K562 (cell line): ENCODE measurements around the gene RPLP2. TPM values are rescaled to one million over a fixed set of nuclear protein-coding genes. Genes with fewer than 3 reads are reported as not detected.

Experiments used
- ADNP ChIP-seq: fragments of 200-800 bp; sonication (Bioruptor generic); IDR thresholded peaks from 2 replicates; pipeline ENCODE4 v1.6.1; 2016; ENCODE audit warnings: missing genetic modification characterization, missing compliant biosample characterization
- BRD9 ChIP-seq: fragments of 450-650 bp; IDR thresholded peaks from 2 replicates; pipeline ENCODE4 v1.6.1; 2018; ENCODE audit warnings: low read depth; ENCODE audit not compliant: partially characterized antibody
- JUND ChIP-seq, 2 experiments: IDR thresholded peaks; 2 replicates in 1 of 2; 3 replicates in 1 of 2; pipeline ENCODE4 v1.6.1; 2011; ENCODE audit warnings: borderline replicate concordance in 2 of 2, low read depth in 2 of 2, low read length in 2 of 2, improper control_type of control experiment in 1 of 2, missing biosample characterization in 1 of 2, missing genetic modification characterization in 1 of 2, missing genetic modification reagents in 1 of 2
- POLR2H ChIP-seq: IDR thresholded peaks from 2 replicates; pipeline ENCODE4 v1.6.1; 2016; ENCODE audit warnings: missing genetic modification characterization, low read depth, mild to moderate bottlenecking, control low read depth, missing compliant biosample characterization, moderate library complexity
- RCOR1 ChIP-seq, 2 experiments: IDR thresholded peaks; 2 replicates each; pipeline ENCODE4 v1.6.1; 2012; ENCODE audit warnings: low read depth in 2 of 2, low read length in 2 of 2, borderline replicate concordance in 1 of 2, improper control_type of control experiment in 1 of 2
- SETDB1 ChIP-seq: IDR thresholded peaks from one replicate; pipeline ENCODE4 v1.6.1; 2012; ENCODE audit warnings: low read length, control low read depth, inconsistent platforms
- SLC30A9 ChIP-seq: fragments of 250-450 bp; sonication (Bioruptor Pico); IDR thresholded peaks from 2 replicates; pipeline ENCODE4 v1.8.0; 2022; ENCODE audit warnings: mild to moderate bottlenecking, moderate library complexity
- TSC22D4 ChIP-seq: fragments of 450-650 bp; IDR thresholded peaks from 2 replicates; pipeline ENCODE4 v1.6.1; 2016; ENCODE audit warnings: missing genetic modification characterization, missing biosample characterization, control low read depth
- U2AF2 ChIP-seq: fragments of 200-400 bp; formaldehyde crosslinking; optimal IDR thresholded peaks from 2 replicates; pipeline ENCODE3; 2017; ENCODE audit warnings: low read depth, mild to moderate bottlenecking, low read length
- ZNF143 ChIP-seq: sonication (generic); formaldehyde crosslinking; IDR thresholded peaks from 2 replicates; pipeline ENCODE4 v1.9.0; 2022; ENCODE audit warnings: mild to moderate bottlenecking, missing genetic modification reagents
- ZNF354B ChIP-seq: fragments of 250-450 bp; sonication (Bioruptor Pico); IDR thresholded peaks from 2 replicates; pipeline ENCODE4 v1.4.0; 2020
- ZNF551 ChIP-seq: fragments of 250-450 bp; sonication (Bioruptor Pico); IDR thresholded peaks from 2 replicates; pipeline ENCODE4 v1.5.0; 2021; ENCODE audit warnings: mild to moderate bottlenecking, moderate library complexity
- ZNF561 ChIP-seq: fragments of 450-650 bp; formaldehyde crosslinking; conservative IDR thresholded peaks from 2 replicates; pipeline ENCODE4 v1.4.0; 2020; ENCODE audit warnings: mild to moderate bottlenecking, moderate library complexity
- ZNF644 ChIP-seq: fragments of 200-800 bp; sonication (Bioruptor generic); IDR thresholded peaks from 2 replicates; pipeline ENCODE4 v1.6.1; 2016; ENCODE audit warnings: low read depth, missing genetic modification characterization, missing compliant biosample characterization
- ZZZ3 ChIP-seq: fragments of 450-650 bp; IDR thresholded peaks from 2 replicates; pipeline ENCODE4 v1.6.1; 2016; ENCODE audit warnings: antibody characterized with exemption, mild to moderate bottlenecking, moderate library complexity
- polyA plus RNA-seq, 8 experiments: library from polyadenylated mRNA; depleted of rRNA in 4 of 8; stranded (reverse) in 5 of 8; unstranded in 3 of 8; fragments of >200 nt; fragmentation: Nextera tagmentation in 2 of 8; fragmentation: Illumina TruSeq in 1 of 8; extraction: Ambion mirVana in 2 of 8; extraction: Trizol in 1 of 8; gene quantifications; 2 replicates each; pipeline versions ENCODE4 v1.2.1 to v1.2.3, GENCODE V29; 2011 to 2014; ENCODE audit warnings: inconsistent platforms in 1 of 8, missing spikeins in 1 of 8
- total RNA-seq, 7 experiments: library from RNA; depleted of rRNA in 6 of 7; stranded (reverse); fragments of >200 nt in 6 of 7; fragmentation: Illumina TruSeq in 2 of 7; extraction: Trizol in 2 of 7; gene quantifications; 2 replicates each; pipeline versions ENCODE4 v1.2.1 to v1.2.3, GENCODE V29; 2011 to 2021; ENCODE audit warnings: low replicate concordance in 1 of 7
- TF ChIP-seq, protein P1 (sequence below): fragments of 450-650 bp; formaldehyde crosslinking; IDR thresholded peaks from 2 replicates; pipeline ENCODE4 v1.4.0; 2020; ENCODE audit warnings: mild to moderate bottlenecking
- TF ChIP-seq, protein P2 (sequence below): sonication (generic); formaldehyde crosslinking; IDR thresholded peaks from 2 replicates; pipeline ENCODE4 v1.8.1; 2023; ENCODE audit warnings: mild to moderate bottlenecking, missing genetic modification reagents
- TF ChIP-seq, protein P3 (sequence below): fragments of 450-650 bp; IDR thresholded peaks from 2 replicates; pipeline ENCODE4 v1.6.1; 2016; ENCODE audit warnings: antibody characterized with exemption
- TF ChIP-seq, protein P4 (sequence below): sonication (generic); IDR thresholded peaks from 2 replicates; pipeline ENCODE4 v1.6.1; 2016

The RPLP2 gene
- total and polyA plus RNA-seq, 9 of the 15 experiments (the other 6 are each of a cell fraction or from before 2014, with no cell fraction given): 528 to 3,807 (median 1,633) TPM

DNA sequence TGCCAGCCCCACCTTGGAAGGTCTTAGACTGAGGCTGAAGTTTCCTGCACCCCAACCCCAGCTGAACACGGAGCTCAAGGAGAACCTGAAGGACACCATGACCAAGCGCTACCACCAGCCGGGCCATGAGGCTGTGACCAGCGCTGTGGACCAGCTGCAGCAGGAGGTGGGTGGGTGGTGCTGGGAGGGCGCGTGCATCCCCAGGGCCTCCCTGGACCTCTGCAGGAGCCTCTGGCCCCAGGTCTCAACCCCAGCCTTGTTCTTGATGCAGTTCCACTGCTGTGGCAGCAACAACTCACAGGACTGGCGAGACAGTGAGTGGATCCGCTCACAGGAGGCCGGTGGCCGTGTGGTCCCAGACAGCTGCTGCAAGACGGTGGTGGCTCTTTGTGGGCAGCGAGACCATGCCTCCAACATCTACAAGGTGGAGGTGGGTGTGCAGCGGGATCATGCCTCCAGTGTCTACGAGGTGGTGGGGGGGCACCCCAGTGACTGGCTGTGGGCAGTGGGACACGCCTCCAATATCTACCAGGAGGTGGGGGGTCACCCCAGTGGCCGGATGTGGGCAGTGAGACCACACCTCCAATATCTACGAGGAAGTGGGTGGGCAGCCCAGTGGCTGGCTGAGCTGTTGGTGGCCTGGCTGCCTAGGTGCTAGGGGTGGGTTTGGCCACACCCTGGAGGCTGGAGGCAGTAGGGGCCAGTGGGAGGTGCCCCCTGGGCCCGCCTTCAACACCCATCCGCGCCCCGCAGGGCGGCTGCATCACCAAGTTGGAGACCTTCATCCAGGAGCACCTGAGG lies 27.6 kb downstream of the RPLP2 start (continued):
- TF ChIP-seq POLR2H (tag): no peak
- no peak for TF ChIP-seq U2AF2
- TF ChIP-seq BRD9: no peak
- no peak for TF ChIP-seq ZNF551 (CRISPR knock-in tag)
- TF ChIP-seq JUND (IDR thresholded peaks at IDR 0.05; ENCODE audit: borderline replicate concordance, low read depth, low read length): no peak
- TF ChIP-seq JUND (tag; IDR thresholded peaks at IDR 0.05; ENCODE audit: borderline replicate concordance, low read depth, low read length): no peak
- TF ChIP-seq, protein P1, sequence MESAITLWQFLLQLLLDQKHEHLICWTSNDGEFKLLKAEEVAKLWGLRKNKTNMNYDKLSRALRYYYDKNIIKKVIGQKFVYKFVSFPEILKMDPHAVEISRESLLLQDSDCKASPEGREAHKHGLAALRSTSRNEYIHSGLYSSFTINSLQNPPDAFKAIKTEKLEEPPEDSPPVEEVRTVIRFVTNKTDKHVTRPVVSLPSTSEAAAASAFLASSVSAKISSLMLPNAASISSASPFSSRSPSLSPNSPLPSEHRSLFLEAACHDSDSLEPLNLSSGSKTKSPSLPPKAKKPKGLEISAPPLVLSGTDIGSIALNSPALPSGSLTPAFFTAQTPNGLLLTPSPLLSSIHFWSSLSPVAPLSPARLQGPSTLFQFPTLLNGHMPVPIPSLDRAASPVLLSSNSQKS (CRISPR knock-in tag): no peak
- no peak for TF ChIP-seq ADNP
- no peak for TF ChIP-seq ZNF644
- TF ChIP-seq ZZZ3: no peak
- TF ChIP-seq, protein P2, sequence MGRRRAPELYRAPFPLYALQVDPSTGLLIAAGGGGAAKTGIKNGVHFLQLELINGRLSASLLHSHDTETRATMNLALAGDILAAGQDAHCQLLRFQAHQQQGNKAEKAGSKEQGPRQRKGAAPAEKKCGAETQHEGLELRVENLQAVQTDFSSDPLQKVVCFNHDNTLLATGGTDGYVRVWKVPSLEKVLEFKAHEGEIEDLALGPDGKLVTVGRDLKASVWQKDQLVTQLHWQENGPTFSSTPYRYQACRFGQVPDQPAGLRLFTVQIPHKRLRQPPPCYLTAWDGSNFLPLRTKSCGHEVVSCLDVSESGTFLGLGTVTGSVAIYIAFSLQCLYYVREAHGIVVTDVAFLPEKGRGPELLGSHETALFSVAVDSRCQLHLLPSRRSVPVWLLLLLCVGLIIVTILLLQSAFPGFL: no peak
- no peak for TF ChIP-seq RCOR1 (IDR thresholded peaks at IDR 0.05; ENCODE audit: borderline replicate concordance in 1 of 2, low read depth in 2 of 2, low read length in 2 of 2)
- TF ChIP-seq TSC22D4 (tag): no peak
- TF ChIP-seq ZNF561 (CRISPR knock-in tag): no peak
- no peak for TF ChIP-seq ZNF143
- TF ChIP-seq, protein P3, sequence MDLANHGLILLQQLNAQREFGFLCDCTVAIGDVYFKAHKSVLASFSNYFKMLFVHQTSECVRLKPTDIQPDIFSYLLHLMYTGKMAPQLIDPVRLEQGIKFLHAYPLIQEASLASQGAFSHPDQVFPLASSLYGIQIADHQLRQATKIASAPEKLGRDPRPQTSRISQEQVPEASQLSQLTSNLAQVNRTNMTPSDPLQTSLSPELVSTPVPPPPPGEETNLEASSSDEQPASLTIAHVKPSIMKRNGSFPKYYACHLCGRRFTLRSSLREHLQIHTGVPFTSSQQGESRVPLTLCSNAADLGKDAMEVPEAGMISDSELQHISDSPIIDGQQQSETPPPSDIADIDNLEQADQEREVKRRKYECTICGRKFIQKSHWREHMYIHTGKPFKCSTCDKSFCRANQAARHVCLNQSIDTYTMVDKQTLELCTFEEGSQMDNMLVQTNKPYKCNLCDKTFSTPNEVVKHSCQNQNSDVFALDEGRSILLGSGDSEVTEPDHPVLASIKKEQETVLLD: no peak
- TF ChIP-seq, protein P4, sequence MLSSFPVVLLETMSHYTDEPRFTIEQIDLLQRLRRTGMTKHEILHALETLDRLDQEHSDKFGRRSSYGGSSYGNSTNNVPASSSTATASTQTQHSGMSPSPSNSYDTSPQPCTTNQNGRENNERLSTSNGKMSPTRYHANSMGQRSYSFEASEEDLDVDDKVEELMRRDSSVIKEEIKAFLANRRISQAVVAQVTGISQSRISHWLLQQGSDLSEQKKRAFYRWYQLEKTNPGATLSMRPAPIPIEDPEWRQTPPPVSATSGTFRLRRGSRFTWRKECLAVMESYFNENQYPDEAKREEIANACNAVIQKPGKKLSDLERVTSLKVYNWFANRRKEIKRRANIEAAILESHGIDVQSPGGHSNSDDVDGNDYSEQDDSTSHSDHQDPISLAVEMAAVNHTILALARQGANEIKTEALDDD: no peak
- no peak for TF ChIP-seq SLC30A9 (CRISPR knock-in tag)
- no peak for TF ChIP-seq ZNF354B (CRISPR knock-in tag)
- TF ChIP-seq SETDB1: no peak
